Astrocyte of the cerebellum (primary cell): ENCODE results near the gene CDCA7.

Experiments used
- DNase-seq: peaks from one replicate; pipeline ENCODE4 v3.0.0-alpha.2; 2011; ENCODE audit warnings: low read depth
- H3K4me3 ChIP-seq: 2 replicates; pipeline ENCODE4 v1.5.1; 2011; ENCODE audit warnings: mild to moderate bottlenecking, low read depth, low read length, moderate library complexity
- in situ Hi-C: cut with HindIII; loops from 2 replicates; pipeline ENCODE4 v1.10.0; 2017; ENCODE audit warnings: low sequenced_read_pairs
- TF ChIP-seq, protein P1 (sequence below): IDR thresholded peaks from 2 replicates; pipeline ENCODE4 v1.5.1; 2012; ENCODE audit warnings: low read length, low read depth, moderate library complexity, mild to moderate bottlenecking; ENCODE audit errors: missing control alignments

The CDCA7 gene

DNA sequence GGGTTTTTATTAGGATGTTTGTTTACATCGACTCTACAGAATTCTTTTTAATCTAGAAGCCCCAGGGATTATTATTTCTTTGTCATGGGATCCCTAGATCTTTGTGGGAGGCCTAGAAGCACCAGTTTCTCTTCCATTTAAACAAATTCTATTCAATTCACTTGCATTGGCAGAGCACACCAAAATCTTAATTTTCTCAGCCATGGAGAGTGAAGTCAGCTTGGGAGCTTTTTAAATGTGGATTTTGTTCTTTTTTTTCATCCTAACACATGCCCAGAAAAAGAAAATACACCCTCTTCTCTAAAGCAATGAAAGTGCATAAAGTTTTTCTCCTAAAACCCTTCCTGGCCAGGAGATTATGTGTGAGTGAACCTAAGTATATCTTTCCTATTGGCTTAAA lies 38.5 kb downstream of the CDCA7 start:
- no peak for DNase-seq
- TF ChIP-seq, protein P1, sequence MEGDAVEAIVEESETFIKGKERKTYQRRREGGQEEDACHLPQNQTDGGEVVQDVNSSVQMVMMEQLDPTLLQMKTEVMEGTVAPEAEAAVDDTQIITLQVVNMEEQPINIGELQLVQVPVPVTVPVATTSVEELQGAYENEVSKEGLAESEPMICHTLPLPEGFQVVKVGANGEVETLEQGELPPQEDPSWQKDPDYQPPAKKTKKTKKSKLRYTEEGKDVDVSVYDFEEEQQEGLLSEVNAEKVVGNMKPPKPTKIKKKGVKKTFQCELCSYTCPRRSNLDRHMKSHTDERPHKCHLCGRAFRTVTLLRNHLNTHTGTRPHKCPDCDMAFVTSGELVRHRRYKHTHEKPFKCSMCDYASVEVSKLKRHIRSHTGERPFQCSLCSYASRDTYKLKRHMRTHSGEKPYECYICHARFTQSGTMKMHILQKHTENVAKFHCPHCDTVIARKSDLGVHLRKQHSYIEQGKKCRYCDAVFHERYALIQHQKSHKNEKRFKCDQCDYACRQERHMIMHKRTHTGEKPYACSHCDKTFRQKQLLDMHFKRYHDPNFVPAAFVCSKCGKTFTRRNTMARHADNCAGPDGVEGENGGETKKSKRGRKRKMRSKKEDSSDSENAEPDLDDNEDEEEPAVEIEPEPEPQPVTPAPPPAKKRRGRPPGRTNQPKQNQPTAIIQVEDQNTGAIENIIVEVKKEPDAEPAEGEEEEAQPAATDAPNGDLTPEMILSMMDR: no peak
- H3K4me3 ChIP-seq: no peak overlapping the region
- in situ Hi-C loops: no loop called here

DNA sequence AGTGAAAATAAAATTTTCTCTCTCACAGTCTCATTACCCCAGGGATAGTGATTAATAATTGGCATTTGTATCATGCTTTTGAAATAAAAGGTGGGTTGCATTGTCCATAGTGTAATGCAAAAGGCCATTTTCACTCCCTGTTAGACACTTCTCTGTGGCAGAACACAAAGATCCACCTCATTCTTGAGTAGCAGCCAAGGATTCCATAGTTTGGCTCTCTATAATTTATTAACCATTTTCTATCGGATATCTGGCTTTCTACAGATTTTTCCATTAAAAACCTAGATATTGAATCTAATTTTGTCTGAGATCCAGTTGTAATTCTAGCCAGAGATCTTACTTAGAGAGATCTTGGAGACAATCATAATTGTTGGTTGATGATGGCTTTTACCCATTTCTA lies 39.0 kb downstream of the CDCA7 start:
- TF ChIP-seq, protein P1: no peak
- no peak overlapping the region for H3K4me3 ChIP-seq
- in situ Hi-C loops: no loop called here
- DNase-seq: no peak

DNA sequence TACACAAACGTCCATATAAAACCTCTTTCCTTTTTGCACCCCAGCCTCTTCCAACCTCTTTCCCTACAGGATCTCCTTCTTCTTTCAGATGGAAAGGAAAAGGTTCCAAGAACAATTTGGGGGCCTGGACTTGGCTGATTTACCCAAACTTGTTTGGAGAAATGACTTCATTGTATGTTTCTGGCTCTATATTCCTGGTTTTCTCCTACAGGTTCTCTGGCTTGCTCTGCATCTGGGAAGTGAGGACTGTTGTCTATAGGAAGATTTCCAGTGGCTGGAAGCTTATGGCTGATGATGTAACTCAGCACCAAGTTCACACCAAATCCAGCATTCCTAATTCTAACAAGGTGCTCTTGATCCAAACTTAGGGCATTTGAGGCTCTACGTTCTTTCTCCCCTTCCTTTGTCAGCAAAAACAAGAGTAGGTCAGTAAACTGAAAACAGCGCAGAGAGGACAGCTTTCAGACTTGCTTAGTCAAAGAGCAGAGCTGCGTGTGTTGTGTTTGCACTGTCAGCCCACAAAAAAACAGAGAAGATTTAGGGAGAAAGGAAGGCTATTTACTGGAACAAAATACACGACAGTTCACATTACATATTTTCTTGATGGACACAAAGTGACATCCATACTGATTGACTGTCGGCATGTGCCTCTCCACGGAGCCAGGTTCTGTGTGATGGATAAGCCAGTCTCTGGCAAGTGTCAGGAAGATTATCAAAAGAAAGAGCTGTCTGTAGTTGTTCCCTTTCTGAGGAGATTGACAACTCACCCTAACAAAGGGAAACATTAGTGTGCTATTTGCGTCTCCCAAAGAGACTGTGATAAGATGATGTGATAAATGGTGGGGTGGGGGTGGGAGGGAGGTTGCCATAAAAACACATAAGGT lies 39.7 kb downstream of the CDCA7 start:
- in situ Hi-C loops: no loop called here
- H3K4me3 ChIP-seq: no peak overlapping the region

DNA sequence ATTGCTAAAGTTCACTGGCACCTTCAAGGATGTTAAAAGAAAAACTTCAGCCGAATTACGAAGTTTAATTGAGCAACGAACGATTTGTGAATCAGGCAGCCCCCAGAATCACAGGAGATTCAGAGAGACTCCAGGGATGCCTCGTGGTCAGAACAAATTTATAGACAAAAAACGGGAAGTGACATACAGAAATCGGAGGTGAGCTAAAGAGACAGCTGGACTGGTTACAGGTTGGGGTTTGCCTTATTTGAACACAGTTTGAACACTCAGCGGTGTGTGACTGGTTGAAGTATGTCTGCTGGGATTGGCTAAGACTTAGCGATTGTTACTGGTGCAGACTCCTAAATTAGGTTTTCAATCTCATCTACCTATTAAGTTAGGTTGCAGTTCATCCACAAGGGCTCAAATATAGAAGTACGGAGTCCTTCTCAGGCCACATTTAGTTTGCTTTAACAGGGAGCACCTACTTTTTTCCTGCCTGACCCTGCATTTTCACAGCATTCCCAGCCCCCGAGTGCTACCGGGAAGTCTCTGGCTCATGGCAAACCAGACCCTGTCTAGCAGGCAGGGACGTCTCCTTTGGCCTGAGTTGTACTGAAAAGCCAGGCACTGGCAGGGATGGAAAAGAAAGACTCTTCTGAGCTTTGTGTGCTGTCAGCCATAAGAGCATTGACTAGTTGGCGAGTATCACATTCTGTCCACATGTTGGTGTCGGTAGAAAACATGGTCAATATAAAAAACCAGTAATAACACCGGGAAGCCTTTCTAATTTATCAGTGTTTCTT lies 41.1 kb downstream of the CDCA7 start:
- TF ChIP-seq, protein P1: no peak
- in situ Hi-C loops: no loop called here
- no peak for DNase-seq
- no peak overlapping the region for H3K4me3 ChIP-seq

More for the DNA sequence above, 39.7 kb downstream of the CDCA7 start:
- no peak for DNase-seq
- TF ChIP-seq, protein P1: no peak

DNA sequence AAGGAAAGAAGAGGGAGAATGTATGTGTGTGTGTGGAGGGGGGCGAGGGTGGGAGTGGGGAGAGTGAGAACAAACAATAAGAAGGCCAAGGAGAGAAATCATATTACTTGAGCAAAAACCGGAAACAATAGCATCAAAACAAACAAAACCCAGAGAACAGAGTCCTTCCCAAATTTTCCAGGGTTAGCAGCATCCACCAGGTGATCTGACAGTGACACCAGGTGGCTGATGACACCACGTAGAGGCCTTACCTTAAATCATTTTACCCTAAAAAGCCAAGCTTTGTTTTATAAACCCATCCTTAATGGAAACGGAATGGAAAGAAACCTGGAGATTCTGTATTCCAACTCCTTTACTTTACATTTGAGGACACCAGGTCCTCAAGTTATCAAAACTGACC lies 42.9 kb downstream of the CDCA7 start:
- TF ChIP-seq, protein P1: no peak
- in situ Hi-C loops: no loop called here
- H3K4me3 ChIP-seq: no peak overlapping the region
- no peak for DNase-seq

DNA sequence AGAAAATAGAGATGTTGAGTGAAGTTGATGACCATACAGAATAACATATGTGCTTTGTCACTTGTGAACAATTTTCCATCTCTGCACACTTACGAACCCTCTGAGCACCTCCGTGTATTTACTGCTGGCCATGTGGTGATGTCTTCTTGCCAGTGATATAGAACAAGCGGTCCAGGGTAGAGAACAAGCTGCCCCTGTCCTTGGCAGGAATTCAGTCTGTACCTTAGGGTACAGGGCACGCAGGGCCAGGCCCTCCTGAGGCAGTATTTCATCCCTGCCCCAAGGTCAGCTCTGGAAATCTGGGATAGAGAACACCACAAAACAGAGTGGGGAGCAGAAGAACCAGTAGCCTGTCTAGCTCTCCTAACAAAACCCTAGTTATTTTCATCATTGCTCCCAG lies 44.6 kb downstream of the CDCA7 start:
- in situ Hi-C loops: no loop called here
- DNase-seq: no peak
- H3K4me3 ChIP-seq: no peak overlapping the region
- TF ChIP-seq, protein P1: no peak
